ENCODE measurements around the gene TIPRL.

DNA sequence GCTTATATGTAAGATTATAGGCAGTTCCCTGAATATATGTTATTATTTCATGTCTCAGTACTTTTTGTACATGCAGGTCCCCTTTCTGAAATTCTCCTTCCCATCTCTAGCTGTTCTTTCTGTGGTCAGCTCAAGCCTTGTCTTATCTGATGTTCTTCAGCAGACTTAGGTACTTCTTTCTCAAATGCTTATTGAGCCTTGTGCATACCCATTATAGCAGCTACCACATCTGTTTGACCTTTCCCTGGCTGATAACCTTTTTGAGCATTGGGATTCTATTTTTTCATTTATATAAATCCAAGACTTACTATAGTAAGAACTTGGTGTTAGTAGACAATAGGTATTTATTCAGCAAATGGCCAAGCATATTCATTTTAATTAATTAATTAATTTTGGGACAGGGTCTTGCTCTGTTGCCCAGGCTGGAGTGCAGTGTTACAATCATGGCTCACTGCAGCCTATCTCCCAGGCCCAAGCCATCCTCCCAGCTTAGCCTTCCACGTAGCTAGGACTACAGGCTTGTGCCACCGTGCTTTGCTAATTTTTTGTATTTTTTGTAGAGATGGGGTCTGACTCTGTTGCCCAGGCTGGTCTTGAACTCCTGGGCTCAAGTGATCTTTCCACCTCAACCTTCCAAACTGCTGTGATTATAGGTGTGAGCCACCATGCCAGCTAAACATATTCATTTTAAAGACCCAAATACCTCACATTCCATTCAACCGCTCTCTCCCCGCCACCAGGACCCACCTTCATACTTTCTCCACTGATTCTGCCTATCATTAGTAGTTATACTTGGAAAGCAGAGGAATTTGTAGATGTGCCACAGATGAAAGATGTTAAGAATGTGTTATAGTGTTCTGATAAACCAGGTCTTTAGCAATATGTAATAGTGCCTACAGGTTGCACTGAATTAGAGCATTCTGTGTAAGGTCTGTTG, 16.7 kb downstream of the TIPRL start:
- TF ChIP-seq, protein P1, sequence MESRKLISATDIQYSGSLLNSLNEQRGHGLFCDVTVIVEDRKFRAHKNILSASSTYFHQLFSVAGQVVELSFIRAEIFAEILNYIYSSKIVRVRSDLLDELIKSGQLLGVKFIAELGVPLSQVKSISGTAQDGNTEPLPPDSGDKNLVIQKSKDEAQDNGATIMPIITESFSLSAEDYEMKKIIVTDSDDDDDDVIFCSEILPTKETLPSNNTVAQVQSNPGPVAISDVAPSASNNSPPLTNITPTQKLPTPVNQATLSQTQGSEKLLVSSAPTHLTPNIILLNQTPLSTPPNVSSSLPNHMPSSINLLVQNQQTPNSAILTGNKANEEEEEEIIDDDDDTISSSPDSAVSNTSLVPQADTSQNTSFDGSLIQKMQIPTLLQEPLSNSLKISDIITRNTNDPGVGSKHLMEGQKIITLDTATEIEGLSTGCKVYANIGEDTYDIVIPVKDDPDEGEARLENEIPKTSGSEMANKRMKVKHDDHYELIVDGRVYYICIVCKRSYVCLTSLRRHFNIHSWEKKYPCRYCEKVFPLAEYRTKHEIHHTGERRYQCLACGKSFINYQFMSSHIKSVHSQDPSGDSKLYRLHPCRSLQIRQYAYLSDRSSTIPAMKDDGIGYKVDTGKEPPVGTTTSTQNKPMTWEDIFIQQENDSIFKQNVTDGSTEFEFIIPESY (IDR thresholded peaks at IDR 0.05; ENCODE audit: borderline replicate concordance, low read depth): no peak
- TF ChIP-seq SIN3A (IDR thresholded peaks at IDR 0.05; ENCODE audit: borderline replicate concordance, low read depth, low read length): no peak
- no peak for TF ChIP-seq RAD21 (IDR thresholded peaks at IDR 0.05; ENCODE audit: low read length)
- no peak for TF ChIP-seq FOXM1 (IDR thresholded peaks at IDR 0.05; ENCODE audit: low read depth)
- TF ChIP-seq RCOR1 (IDR thresholded peaks at IDR 0.05; ENCODE audit: low read length): no peak
- no peak for TF ChIP-seq CTCF (IDR thresholded peaks at IDR 0.05)
- TF ChIP-seq USF2 (IDR thresholded peaks at IDR 0.05; ENCODE audit: borderline replicate concordance, low read depth, low read length): no peak
- TF ChIP-seq REST (IDR thresholded peaks at IDR 0.05; ENCODE audit: low read depth, low read length): no peak
- no peak for TF ChIP-seq TAF1 (IDR thresholded peaks at IDR 0.05; ENCODE audit: borderline replicate concordance, low read depth, low read length)
- no peak for TF ChIP-seq EP300 (IDR thresholded peaks at IDR 0.05; ENCODE audit: borderline replicate concordance in 1 of 2, low read depth in 1 of 2, low read length in 1 of 2)
- no peak for TF ChIP-seq YY1 (IDR thresholded peaks at IDR 0.05; ENCODE audit: low read depth)
- TF ChIP-seq SMC3 (IDR thresholded peaks at IDR 0.05; ENCODE audit: low read depth, low read length): no peak
- TF ChIP-seq RFX5 (IDR thresholded peaks at IDR 0.05; ENCODE audit: low read length): no peak
- TF ChIP-seq ELF1 (IDR thresholded peaks at IDR 0.05): no peak
